HCT116 (cell line): ENCODE data around the gene TNFRSF1A. TPM values are rescaled to one million over a fixed set of nuclear protein-coding genes. Genes with fewer than 3 reads are reported as not detected.
A peak's percentile ranks its signal among the peaks of the same experiment; 100 is the strongest.

ENCODE experiments used
- ATAC-seq: fragments of 200-7000 bp; cut with Tn5 transposase; 2 replicates; pipeline ENCODE4 v1.9.1; 2020; ENCODE audit warnings: mild to moderate bottlenecking, moderate library complexity
- BruUV-seq: library from RNA; stranded (reverse); fragments of 400-500 nt; replicated peaks from 2 replicates; lab custom pipeline; 2021; lab: Mats Ljungman, UMichigan
- CTCF ChIA-PET: fragments of 300-600 bp; sonication (Branson Sonifier 250); formaldehyde crosslinking; loops from one replicate; lab custom pipeline; 2021; ENCODE audit warnings: antibody characterized with exemption; lab: Charles Lee
- POLR2A ChIA-PET: fragments of 300-600, 350-600 bp; sonication (Branson Sonifier 250); formaldehyde crosslinking; loops from one replicate; lab custom pipeline; 2021; ENCODE audit warnings: antibody characterized with exemption; lab: Charles Lee
- RAD21 ChIA-PET, 2 experiments: fragments of 300-600 bp; sonication (Branson Sonifier 250); formaldehyde crosslinking; loops; one replicate each; lab custom pipeline; 2023; ENCODE audit warnings: low total read pairs in 2 of 2; ENCODE audit not compliant: uncharacterized antibody in 2 of 2, unreplicated experiment in 2 of 2, low non-redundant PET in 1 of 2; lab: Charles Lee
- DNase-seq: peaks from one replicate; pipeline ENCODE4 v3.0.0-alpha.2; 2010; ENCODE audit warnings: low read depth, low spot score
- H2AFZ ChIP-seq: fragments of 200-600 bp; shearing (Covaris generic), sonication (generic); 2 replicates; pipeline ENCODE4 v1.6.1; 2017; ENCODE audit warnings: low read depth, mixed run types, mixed read lengths, antibody characterized with exemption, low read length; ENCODE audit not compliant: poor library complexity, severe bottlenecking
- H3K27ac ChIP-seq: 2 replicates; pipeline ENCODE4 v1.5.1; 2012; ENCODE audit warnings: low read depth, low read length
- H3K27me3 ChIP-seq: fragments of 200-600 bp; sonication (generic); 2 replicates; pipeline ENCODE4 v1.6.1; 2016; ENCODE audit warnings: mixed run types, low read length, mixed read lengths; ENCODE audit not compliant: insufficient read depth
- H3K36me3 ChIP-seq, 2 experiments: fragments of 200-500 bp in 1 of 2; fragments of 200-600 bp in 1 of 2; sonication (Bioruptor generic) in 1 of 2; sonication (generic) in 1 of 2; 2 replicates each; pipeline versions ENCODE4 v1.5.1 to v1.6.1; 2014 to 2016; ENCODE audit warnings: low read length in 2 of 2, inconsistent platforms in 1 of 2, mixed read lengths in 1 of 2, mixed run types in 1 of 2; ENCODE audit not compliant: insufficient read depth in 2 of 2, control insufficient read depth in 1 of 2
- H3K4me1 ChIP-seq, 2 experiments: fragments of 200-600 bp in 1 of 2; sonication (generic) in 1 of 2; 2 replicates each; pipeline versions ENCODE4 v1.5.1 to v1.6.1; 2012 to 2017; ENCODE audit warnings: low read length in 2 of 2, inconsistent platforms in 1 of 2, mild to moderate bottlenecking in 1 of 2, mixed read lengths in 1 of 2, mixed run types in 1 of 2, moderate library complexity in 1 of 2; ENCODE audit not compliant: insufficient read depth in 2 of 2, control insufficient read depth in 1 of 2
- H3K4me2 ChIP-seq: fragments of 200-600 bp; sonication (generic); 2 replicates; pipeline ENCODE4 v1.6.1; 2017; ENCODE audit warnings: mixed run types, low read length, mixed read lengths
- H3K4me3 ChIP-seq, 2 experiments: fragments of 200-600 bp in 1 of 2; sonication (generic) in 1 of 2; replicated peaks in 1 of 2; 2 replicates each; pipeline ENCODE4 v1.5.1; 2011 to 2016; ENCODE audit warnings: low read length in 2 of 2, control low read depth in 1 of 2, low read depth in 1 of 2, mild to moderate bottlenecking in 1 of 2, mixed read lengths in 1 of 2, mixed run types in 1 of 2
- H3K79me2 ChIP-seq: fragments of 200-600 bp; sonication (generic); 2 replicates; pipeline ENCODE4 v1.6.1; 2017; ENCODE audit warnings: mild to moderate bottlenecking, mixed run types, low read length, moderate library complexity, mixed read lengths; ENCODE audit not compliant: insufficient read depth
- H3K9ac ChIP-seq: fragments of 200-600 bp; sonication (generic); 2 replicates; pipeline ENCODE4 v1.6.1; 2016; ENCODE audit warnings: low read length, mixed read lengths
- H3K9me2 ChIP-seq: fragments of 200-600 bp; sonication (generic), shearing (Covaris generic); 2 replicates; pipeline ENCODE4 v1.6.1; 2017; ENCODE audit warnings: mixed run types, mild to moderate bottlenecking, moderate library complexity; ENCODE audit not compliant: insufficient read depth
- H3K9me3 ChIP-seq, 2 experiments: fragments of 200-500 bp in 1 of 2; fragments of 200-600 bp in 1 of 2; sonication (Bioruptor generic) in 1 of 2; sonication (generic) in 1 of 2; 2 replicates each; pipeline ENCODE4 v1.6.1; 2014 to 2017; ENCODE audit warnings: low read length in 2 of 2, mixed read lengths in 2 of 2, inconsistent platforms in 1 of 2, low read depth in 1 of 2, mild to moderate bottlenecking in 1 of 2, mixed run types in 1 of 2, moderate library complexity in 1 of 2; ENCODE audit not compliant: control insufficient read depth in 1 of 2, insufficient read depth in 1 of 2
- H4K20me1 ChIP-seq: fragments of 200-600 bp; sonication (generic), shearing (Covaris generic); 2 replicates; pipeline ENCODE4 v1.6.1; 2017; ENCODE audit warnings: mixed run types, mild to moderate bottlenecking, moderate library complexity; ENCODE audit not compliant: insufficient read depth
- CBX3 ChIP-seq: IDR thresholded peaks from 2 replicates; pipeline ENCODE4 v1.6.1; 2012; ENCODE audit warnings: low read depth
- CEBPB ChIP-seq: IDR thresholded peaks from 2 replicates; pipeline ENCODE4 v1.6.1; 2012; ENCODE audit warnings: low read depth
- EGR1 ChIP-seq: IDR thresholded peaks from 2 replicates; pipeline ENCODE4 v1.6.1; 2012; ENCODE audit warnings: low read depth
- POLR2A ChIP-seq: IDR thresholded peaks from 2 replicates; pipeline ENCODE4 v1.7.0; 2011; ENCODE audit warnings: borderline replicate concordance; ENCODE audit not compliant: insufficient read depth, insufficient read length; ENCODE audit errors: extremely low read depth
- POLR2AphosphoS5 ChIP-seq: IDR thresholded peaks from 2 replicates; pipeline ENCODE4 v1.6.1; 2011; ENCODE audit warnings: mild to moderate bottlenecking, low read depth, low read length, moderate library complexity
- RAD21 ChIP-seq: IDR thresholded peaks from 2 replicates; pipeline ENCODE4 v1.6.1; 2012; ENCODE audit warnings: low read depth, mild to moderate bottlenecking
- SRF ChIP-seq: IDR thresholded peaks from 2 replicates; pipeline ENCODE4 v1.6.1; 2012; ENCODE audit warnings: low read depth
- YY1 ChIP-seq: IDR thresholded peaks from 2 replicates; pipeline ENCODE4 v1.6.1; 2011; ENCODE audit warnings: low read length, low read depth, moderate library complexity, mild to moderate bottlenecking; ENCODE audit not compliant: insufficient replicate concordance; ENCODE audit errors: extremely low read depth
- ZFX ChIP-seq: fragments of 450-650 bp; IDR thresholded peaks from 2 replicates; pipeline ENCODE4 v1.6.1; 2017
- intact Hi-C: fragments of 100-400 bp; cut with micrococcal nuclease; formaldehyde crosslinking; loops from 2 replicates; pipeline ENCODE4 v1.10.0; 2022
- total RNA-seq: library from RNA; stranded (reverse); gene quantifications from one replicate; pipeline ENCODE4 v1.2.1, GENCODE V29; 2021; ENCODE audit not compliant: unreplicated experiment
- TF ChIP-seq, protein P1 (sequence below), 3 experiments: fragments of 200-600 bp in 1 of 3; sonication (generic) in 1 of 3; IDR thresholded peaks in 2 of 3; conservative IDR thresholded peaks in 1 of 3; 2 replicates each; pipeline ENCODE4 v1.5.1; 2012 to 2017; ENCODE audit warnings: low read depth in 2 of 3, low read length in 2 of 3, antibody characterized with exemption in 1 of 3, borderline replicate concordance in 1 of 3, control low read depth in 1 of 3, mild to moderate bottlenecking in 1 of 3, mixed read lengths in 1 of 3, mixed run types in 1 of 3, moderate library complexity in 1 of 3; ENCODE audit not compliant: insufficient read depth in 1 of 3
- TF ChIP-seq, protein P2 (sequence below): IDR thresholded peaks from 2 replicates; pipeline ENCODE4 v1.6.1; 2012; ENCODE audit warnings: low read depth
- TF ChIP-seq, protein P3 (sequence below): IDR thresholded peaks from 2 replicates; pipeline ENCODE4 v1.6.1; 2011; ENCODE audit warnings: mild to moderate bottlenecking, low read length, moderate library complexity; ENCODE audit not compliant: insufficient replicate concordance; ENCODE audit errors: extremely low read depth
- TF ChIP-seq, protein P4 (sequence below): IDR thresholded peaks from 2 replicates; pipeline ENCODE4 v1.6.1; 2012

Gene TNFRSF1A
- total RNA-seq, 1 experiment from 2014 or later, result 129 TPM

DNA sequence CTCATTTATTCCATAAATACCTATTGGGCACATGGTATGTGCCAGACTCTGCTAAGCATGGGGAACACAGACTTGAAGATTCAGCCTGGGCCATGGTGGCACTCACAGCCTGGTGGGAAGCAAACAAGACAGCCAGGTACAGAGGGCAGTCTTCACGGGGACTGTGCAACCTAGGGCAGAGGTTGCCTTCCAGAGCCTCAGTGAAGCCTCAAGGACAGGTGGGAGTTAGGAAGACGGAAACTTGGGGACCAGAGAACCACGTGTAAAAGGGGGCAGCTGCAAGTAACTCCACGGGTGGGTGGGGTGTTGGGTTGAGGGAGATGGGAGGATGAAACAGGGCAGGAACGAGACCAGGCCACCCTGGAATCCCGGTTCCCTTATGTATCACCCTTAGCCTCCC lies 41.1 kb upstream of the TNFRSF1A start:
- BruUV-seq, result no TSS peak
- Histone ChIP-seq H3K36me3 (peaks cover 12 to 21% of the 10 kb centered on the region in 2 experiments; a peak in 3 of 4 replicates), H3K79me2 (peaks cover 50% of the 10 kb centered on the region), H3K4me2 (peak overlapping the region; percentile 86), H3K27ac (peak overlapping the region; percentile 99), H3K9ac (peak overlapping the region; percentile 93), H2AFZ (no peak overlapping the region), H3K4me3 (peak overlapping the region; percentile 77 to 87), H3K9me2 (no peaks in the 10 kb centered on the region), H4K20me1 (no peaks in the 10 kb centered on the region), H3K9me3 (no peaks in the 10 kb centered on the region), H3K27me3 (no peaks in the 10 kb centered on the region), H3K4me1 (peaks cover 27 to 49% of the 10 kb centered on the region in 2 experiments)
- RAD21 ChIA-PET, result no interaction called here
- CTCF ChIA-PET, result no interaction called here
- POLR2A ChIA-PET, result interaction anchor here (1.1 to 3.2 kb wide), 2 partner anchors 11 to 46 kb away, joined by 3 to 13 read pairs; no protein-coding TSS in a partner anchor
- TF ChIP-seq EGR1 (no peak), ZFX (no peak), CBX3 (no peak), YY1 (no peak)
- intact Hi-C loops, result no loop called here
- no peak for DNase-seq
- no peak for ATAC-seq

DNA sequence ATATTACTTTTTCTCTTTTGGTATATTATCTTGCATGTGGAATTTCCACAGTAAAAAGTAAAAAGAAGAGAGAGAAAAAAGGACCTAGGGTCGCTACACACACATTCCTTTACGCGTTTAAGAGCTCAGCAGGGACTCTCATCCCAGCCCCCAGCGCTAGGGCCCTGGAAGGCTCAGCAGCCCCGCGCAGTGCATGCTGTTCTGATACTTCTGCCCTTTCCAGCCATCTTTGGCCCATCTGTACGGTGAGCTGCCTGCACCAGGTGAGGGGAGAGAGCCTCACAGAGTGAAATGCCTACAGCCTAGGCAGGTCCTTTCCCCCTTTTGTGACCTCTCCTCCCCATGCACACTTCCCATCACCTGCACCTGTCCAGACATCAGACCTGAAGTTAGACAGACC lies 40.5 kb upstream of the TNFRSF1A start:
- DNase-seq, result no peak
- Histone ChIP-seq H3K4me3 (no peak overlapping the region), H2AFZ (no peak overlapping the region), H3K27me3 (no peaks in the 10 kb centered on the region), H3K4me2 (peak overlapping the region; percentile 86), H4K20me1 (no peaks in the 10 kb centered on the region), H3K9ac (peak overlapping the region; percentile 93; the same call in 1 of the 2 replicates), H3K4me1 (peaks cover 34 to 55% of the 10 kb centered on the region in 2 experiments), H3K9me3 (no peaks in the 10 kb centered on the region), H3K27ac (no peak overlapping the region; the same call in 1 of the 2 replicates), H3K79me2 (peaks cover 44% of the 10 kb centered on the region), H3K9me2 (no peaks in the 10 kb centered on the region), H3K36me3 (peaks cover 10 to 15% of the 10 kb centered on the region in 2 experiments; a peak in 3 of 4 replicates)
- intact Hi-C loops, result no loop called here
- ChIA-PET RAD21 (no interaction called here), POLR2A (interaction anchor here (3.2 kb wide), 1 partner anchor 11 kb away, joined by 13 read pairs; no protein-coding TSS in a partner anchor), CTCF (no interaction called here)
- no TSS peak for BruUV-seq
- no peak for ATAC-seq
- TF ChIP-seq, protein P1, sequence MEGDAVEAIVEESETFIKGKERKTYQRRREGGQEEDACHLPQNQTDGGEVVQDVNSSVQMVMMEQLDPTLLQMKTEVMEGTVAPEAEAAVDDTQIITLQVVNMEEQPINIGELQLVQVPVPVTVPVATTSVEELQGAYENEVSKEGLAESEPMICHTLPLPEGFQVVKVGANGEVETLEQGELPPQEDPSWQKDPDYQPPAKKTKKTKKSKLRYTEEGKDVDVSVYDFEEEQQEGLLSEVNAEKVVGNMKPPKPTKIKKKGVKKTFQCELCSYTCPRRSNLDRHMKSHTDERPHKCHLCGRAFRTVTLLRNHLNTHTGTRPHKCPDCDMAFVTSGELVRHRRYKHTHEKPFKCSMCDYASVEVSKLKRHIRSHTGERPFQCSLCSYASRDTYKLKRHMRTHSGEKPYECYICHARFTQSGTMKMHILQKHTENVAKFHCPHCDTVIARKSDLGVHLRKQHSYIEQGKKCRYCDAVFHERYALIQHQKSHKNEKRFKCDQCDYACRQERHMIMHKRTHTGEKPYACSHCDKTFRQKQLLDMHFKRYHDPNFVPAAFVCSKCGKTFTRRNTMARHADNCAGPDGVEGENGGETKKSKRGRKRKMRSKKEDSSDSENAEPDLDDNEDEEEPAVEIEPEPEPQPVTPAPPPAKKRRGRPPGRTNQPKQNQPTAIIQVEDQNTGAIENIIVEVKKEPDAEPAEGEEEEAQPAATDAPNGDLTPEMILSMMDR (IDR thresholded peaks at IDR 0.05 in 2 of 3, conservative IDR thresholded peaks at IDR 0.05 in 1 of 3; ENCODE audit: borderline replicate concordance in 1 of 3, insufficient read depth in 1 of 3, low read depth in 2 of 3, low read length in 2 of 3), result no peak
- TF ChIP-seq POLR2A (no peak), SRF (no peak), RAD21 (no peak), POLR2AphosphoS5 (no peak), CEBPB (no peak)
- TF ChIP-seq, protein P2, sequence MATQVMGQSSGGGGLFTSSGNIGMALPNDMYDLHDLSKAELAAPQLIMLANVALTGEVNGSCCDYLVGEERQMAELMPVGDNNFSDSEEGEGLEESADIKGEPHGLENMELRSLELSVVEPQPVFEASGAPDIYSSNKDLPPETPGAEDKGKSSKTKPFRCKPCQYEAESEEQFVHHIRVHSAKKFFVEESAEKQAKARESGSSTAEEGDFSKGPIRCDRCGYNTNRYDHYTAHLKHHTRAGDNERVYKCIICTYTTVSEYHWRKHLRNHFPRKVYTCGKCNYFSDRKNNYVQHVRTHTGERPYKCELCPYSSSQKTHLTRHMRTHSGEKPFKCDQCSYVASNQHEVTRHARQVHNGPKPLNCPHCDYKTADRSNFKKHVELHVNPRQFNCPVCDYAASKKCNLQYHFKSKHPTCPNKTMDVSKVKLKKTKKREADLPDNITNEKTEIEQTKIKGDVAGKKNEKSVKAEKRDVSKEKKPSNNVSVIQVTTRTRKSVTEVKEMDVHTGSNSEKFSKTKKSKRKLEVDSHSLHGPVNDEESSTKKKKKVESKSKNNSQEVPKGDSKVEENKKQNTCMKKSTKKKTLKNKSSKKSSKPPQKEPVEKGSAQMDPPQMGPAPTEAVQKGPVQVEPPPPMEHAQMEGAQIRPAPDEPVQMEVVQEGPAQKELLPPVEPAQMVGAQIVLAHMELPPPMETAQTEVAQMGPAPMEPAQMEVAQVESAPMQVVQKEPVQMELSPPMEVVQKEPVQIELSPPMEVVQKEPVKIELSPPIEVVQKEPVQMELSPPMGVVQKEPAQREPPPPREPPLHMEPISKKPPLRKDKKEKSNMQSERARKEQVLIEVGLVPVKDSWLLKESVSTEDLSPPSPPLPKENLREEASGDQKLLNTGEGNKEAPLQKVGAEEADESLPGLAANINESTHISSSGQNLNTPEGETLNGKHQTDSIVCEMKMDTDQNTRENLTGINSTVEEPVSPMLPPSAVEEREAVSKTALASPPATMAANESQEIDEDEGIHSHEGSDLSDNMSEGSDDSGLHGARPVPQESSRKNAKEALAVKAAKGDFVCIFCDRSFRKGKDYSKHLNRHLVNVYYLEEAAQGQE, result no peak
- TF ChIP-seq, protein P3, sequence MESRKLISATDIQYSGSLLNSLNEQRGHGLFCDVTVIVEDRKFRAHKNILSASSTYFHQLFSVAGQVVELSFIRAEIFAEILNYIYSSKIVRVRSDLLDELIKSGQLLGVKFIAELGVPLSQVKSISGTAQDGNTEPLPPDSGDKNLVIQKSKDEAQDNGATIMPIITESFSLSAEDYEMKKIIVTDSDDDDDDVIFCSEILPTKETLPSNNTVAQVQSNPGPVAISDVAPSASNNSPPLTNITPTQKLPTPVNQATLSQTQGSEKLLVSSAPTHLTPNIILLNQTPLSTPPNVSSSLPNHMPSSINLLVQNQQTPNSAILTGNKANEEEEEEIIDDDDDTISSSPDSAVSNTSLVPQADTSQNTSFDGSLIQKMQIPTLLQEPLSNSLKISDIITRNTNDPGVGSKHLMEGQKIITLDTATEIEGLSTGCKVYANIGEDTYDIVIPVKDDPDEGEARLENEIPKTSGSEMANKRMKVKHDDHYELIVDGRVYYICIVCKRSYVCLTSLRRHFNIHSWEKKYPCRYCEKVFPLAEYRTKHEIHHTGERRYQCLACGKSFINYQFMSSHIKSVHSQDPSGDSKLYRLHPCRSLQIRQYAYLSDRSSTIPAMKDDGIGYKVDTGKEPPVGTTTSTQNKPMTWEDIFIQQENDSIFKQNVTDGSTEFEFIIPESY, result no peak
- TF ChIP-seq, protein P4, sequence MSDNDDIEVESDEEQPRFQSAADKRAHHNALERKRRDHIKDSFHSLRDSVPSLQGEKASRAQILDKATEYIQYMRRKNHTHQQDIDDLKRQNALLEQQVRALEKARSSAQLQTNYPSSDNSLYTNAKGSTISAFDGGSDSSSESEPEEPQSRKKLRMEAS, result no peak
